Neuronal stem cell (in vitro differentiated cells): ENCODE measurements around the gene FAM168A.

Experiments
- DNase-seq: peaks from one replicate; pipeline ENCODE4 v3.0.0-alpha.2; 2013; ENCODE audit warnings: low spot score
- H2AFZ ChIP-seq: one replicate; pipeline ENCODE4 v1.6.1; 2013; ENCODE audit warnings: mild to moderate bottlenecking, low read length, inconsistent platforms
- H2AK5ac ChIP-seq: 2 replicates; pipeline ENCODE4 v1.6.1; 2013; ENCODE audit warnings: low read depth, mild to moderate bottlenecking, inconsistent platforms, low read length, moderate library complexity, mixed read lengths
- H2BK120ac ChIP-seq: 2 replicates; pipeline ENCODE4 v1.6.1; 2013; ENCODE audit warnings: low read depth, mild to moderate bottlenecking, inconsistent platforms, low read length, moderate library complexity, mixed read lengths
- H2BK12ac ChIP-seq: one replicate; pipeline ENCODE4 v1.6.1; 2013; ENCODE audit warnings: low read length, inconsistent platforms
- H2BK15ac ChIP-seq: 2 replicates; pipeline ENCODE4 v1.6.1; 2013; ENCODE audit warnings: mild to moderate bottlenecking, low read length, inconsistent platforms, mixed read lengths
- H2BK5ac ChIP-seq: one replicate; pipeline ENCODE4 v1.6.1; 2013; ENCODE audit warnings: inconsistent platforms, mild to moderate bottlenecking, low read length, moderate library complexity
- H3K14ac ChIP-seq: one replicate; pipeline ENCODE4 v1.6.1; 2013; ENCODE audit warnings: low read length, inconsistent platforms
- H3K18ac ChIP-seq: 2 replicates; pipeline ENCODE4 v1.6.1; 2013; ENCODE audit warnings: low read length, inconsistent platforms
- H3K23ac ChIP-seq: 2 replicates; pipeline ENCODE4 v1.6.1; 2013; ENCODE audit warnings: low read depth, mild to moderate bottlenecking, mixed read lengths, low read length, inconsistent platforms; ENCODE audit not compliant: poor library complexity
- H3K27ac ChIP-seq: replicated peaks from 3 replicates; pipeline ENCODE4 v1.5.1; 2013; ENCODE audit warnings: low read length, inconsistent platforms
- H3K27me3 ChIP-seq, 3 experiments: 2 replicates each; pipeline ENCODE4 v1.6.1; 2013; ENCODE audit warnings: low read length in 3 of 3, mild to moderate bottlenecking in 2 of 3, inconsistent platforms in 1 of 3, low read depth in 1 of 3, mixed read lengths in 1 of 3, moderate library complexity in 1 of 3; ENCODE audit not compliant: control insufficient read depth in 3 of 3, insufficient read depth in 3 of 3
- H3K36me3 ChIP-seq, 2 donors: replicated peaks in 1 of 2; 2 replicates each; pipeline ENCODE4 v1.6.1; 2013; ENCODE audit warnings: low read length in 2 of 2; ENCODE audit not compliant: control insufficient read depth in 2 of 2, insufficient read depth in 2 of 2
- H3K4ac ChIP-seq: 2 replicates; pipeline ENCODE4 v1.6.1; 2013; ENCODE audit warnings: inconsistent platforms, mild to moderate bottlenecking, low read length, moderate library complexity
- H3K4me1 ChIP-seq, 2 donors: 1 replicate in 1 of 2; 2 replicates in 1 of 2; pipeline ENCODE4 v1.6.1; 2013; ENCODE audit warnings: low read length in 2 of 2, low read depth in 1 of 2; ENCODE audit not compliant: control insufficient read depth in 2 of 2, insufficient read depth in 1 of 2
- H3K4me2 ChIP-seq: one replicate; pipeline ENCODE4 v1.6.1; 2013; ENCODE audit warnings: mild to moderate bottlenecking, low read length, inconsistent platforms; ENCODE audit not compliant: insufficient read depth, poor library complexity, severe bottlenecking
- H3K4me3 ChIP-seq, 2 donors: 2 replicates each; pipeline ENCODE4 v1.5.1; 2013; ENCODE audit warnings: low read length in 2 of 2, mild to moderate bottlenecking in 2 of 2, inconsistent platforms in 1 of 2, moderate library complexity in 1 of 2
- H3K79me1 ChIP-seq: one replicate; pipeline ENCODE4 v1.6.1; 2013; ENCODE audit warnings: low read depth, mild to moderate bottlenecking, inconsistent platforms, low read length, moderate library complexity
- H3K9ac ChIP-seq: one replicate; pipeline ENCODE4 v1.6.1; 2013; ENCODE audit warnings: mild to moderate bottlenecking, low read depth, low read length, inconsistent platforms; ENCODE audit not compliant: poor library complexity
- H3K9me3 ChIP-seq, 2 donors: replicated peaks in 1 of 2; 2 replicates each; pipeline versions ENCODE3 to v1.6.1; 2013; ENCODE audit warnings: low read length in 2 of 2, mild to moderate bottlenecking in 2 of 2, inconsistent platforms in 1 of 2, low read depth in 1 of 2, mixed read lengths in 1 of 2, moderate library complexity in 1 of 2; ENCODE audit not compliant: control insufficient read depth in 2 of 2, insufficient read depth in 1 of 2
- H4K8ac ChIP-seq: one replicate; pipeline ENCODE4 v1.6.1; 2013; ENCODE audit warnings: low read depth, mild to moderate bottlenecking, inconsistent platforms, low read length, moderate library complexity
- H4K91ac ChIP-seq: one replicate; pipeline ENCODE4 v1.6.1; 2013; ENCODE audit warnings: low read length, low read depth, mild to moderate bottlenecking, inconsistent platforms; ENCODE audit not compliant: poor library complexity
- WGBS, 2 donors: extraction: QIAGEN DNeasy Blood & Tissue Kit; methylation state at CpG; one replicate each; pipeline ENCODE4 v1.1.7; 2013; ENCODE audit warnings: missing lambda C conversion rate in 2 of 2, mixed read lengths in 1 of 2; ENCODE audit not compliant: insufficient read length in 2 of 2, insufficient replicate concordance in 1 of 2; ENCODE audit errors: extremely low coverage in 2 of 2; 5-methylcytosine and 5-hydroxymethylcytosine counted together

FAM168A gene

DNA sequence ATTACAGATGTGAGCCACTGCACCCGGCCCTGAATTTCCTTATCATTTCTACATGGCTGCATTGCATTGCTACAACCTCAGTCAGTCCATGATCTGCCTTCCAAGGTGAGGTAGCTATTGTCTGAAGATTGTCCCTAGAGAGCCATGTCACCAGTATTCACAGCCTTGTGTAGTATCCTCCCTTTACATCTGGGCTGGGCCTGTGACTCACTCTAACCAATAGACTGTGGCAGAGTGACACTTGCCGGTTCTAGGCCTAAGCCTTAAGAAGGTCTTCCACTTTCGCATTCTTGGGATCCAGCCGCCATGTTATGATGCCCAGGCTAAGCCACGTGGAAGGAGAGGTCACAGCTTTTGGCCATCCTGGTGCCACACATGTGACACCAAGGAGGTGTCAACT, 38.3 kb upstream of the FAM168A start:
- Histone ChIP-seq H4K8ac (no peak overlapping the region), H2BK120ac (no peak overlapping the region), H3K4me1 (no peaks in the 10 kb centered on the region), H2AK5ac (no peak overlapping the region), H3K9ac (no peak overlapping the region), H2BK15ac (no peak overlapping the region), H3K4ac (no peak overlapping the region), H3K27ac (no peak overlapping the region), H3K18ac (no peak overlapping the region), H3K36me3 (no peaks in the 10 kb centered on the region), H4K91ac (no peak overlapping the region), H2AFZ (peak overlapping the region; percentile 71), H2BK12ac (no peak overlapping the region), H3K27me3 (no peaks in the 10 kb centered on the region), H3K14ac (no peak overlapping the region), H3K4me3 (no peak overlapping the region), H3K79me1 (no peaks in the 10 kb centered on the region), H3K4me2 (no peak overlapping the region), H3K23ac (no peak overlapping the region), H2BK5ac (no peak overlapping the region), H3K9me3 (peaks cover 0 to 12% of the 10 kb centered on the region in 2 donors)
- no peak for DNase-seq
- WGBS, 2 donors, result no CpG with 5 or more reads among the region's 5 CpGs

DNA sequence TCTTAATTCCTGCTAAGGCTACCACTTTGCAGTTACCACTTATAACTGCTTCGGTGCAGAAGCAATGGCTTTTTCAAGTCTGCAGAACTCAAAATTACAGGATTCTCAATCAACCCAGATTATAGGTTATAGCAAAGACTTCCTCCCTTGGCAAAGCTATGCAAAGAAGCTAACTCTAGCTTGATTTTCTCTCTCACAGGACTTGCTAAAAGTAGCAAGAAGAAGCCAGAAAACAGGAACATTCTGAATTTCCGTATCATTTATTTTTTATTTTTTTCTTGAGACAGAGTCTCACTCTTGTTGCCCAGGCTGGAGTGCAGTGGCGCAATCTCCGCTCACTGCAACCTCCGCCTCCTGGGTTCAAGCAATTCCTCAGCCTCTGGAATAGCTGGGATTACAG, 37.8 kb upstream of the FAM168A start:
- H3K4me1 ChIP-seq, result no peaks in the 10 kb centered on the region
- H3K27me3 ChIP-seq, result no peaks in the 10 kb centered on the region
- H2BK12ac ChIP-seq, result no peak overlapping the region
- no peaks in the 10 kb centered on the region for H3K36me3 ChIP-seq
- no peak overlapping the region for H3K23ac ChIP-seq
- H3K4me2 ChIP-seq, result no peak overlapping the region
- no peak overlapping the region for H2BK15ac ChIP-seq
- WGBS, 2 donors, result no CpG with 5 or more reads among the region's 5 CpGs
- H3K4ac ChIP-seq, result no peak overlapping the region
- H3K14ac ChIP-seq, result no peak overlapping the region
- no peak overlapping the region for H4K8ac ChIP-seq
- DNase-seq, result no peak
- H4K91ac ChIP-seq, result no peak overlapping the region
- H3K27ac ChIP-seq, result no peak overlapping the region
- no peak overlapping the region for H3K9ac ChIP-seq
- H2BK120ac ChIP-seq, result no peak overlapping the region
- H3K79me1 ChIP-seq, result no peaks in the 10 kb centered on the region
- H3K4me3 ChIP-seq, result no peak overlapping the region
- no peak overlapping the region for H2AFZ ChIP-seq
- no peak overlapping the region for H2AK5ac ChIP-seq
- no peak overlapping the region for H2BK5ac ChIP-seq
- H3K18ac ChIP-seq, result no peak overlapping the region
- peaks cover 0 to 12% of the 10 kb centered on the region in 2 donors for H3K9me3 ChIP-seq

DNA sequence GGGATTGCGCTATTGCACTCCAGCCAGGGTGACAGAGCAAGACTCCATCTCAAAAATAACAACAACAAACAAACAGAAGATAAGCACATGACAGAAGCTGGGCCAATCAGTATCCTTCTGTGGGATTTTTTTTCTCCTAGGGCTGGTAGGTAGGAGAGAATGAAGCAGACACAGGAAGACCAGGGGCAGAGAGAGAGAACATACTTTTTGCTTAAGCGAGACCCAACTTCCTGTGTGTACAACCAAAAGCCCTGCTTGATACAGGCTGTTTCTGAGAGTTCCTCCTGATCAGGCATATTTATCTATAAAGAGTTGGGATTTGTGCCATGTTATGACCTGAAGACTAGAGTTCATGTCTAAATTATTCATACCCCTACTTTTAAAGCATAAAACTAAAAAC, 36.1 kb upstream of the FAM168A start:
- H2AK5ac ChIP-seq, result no peak overlapping the region
- H3K9me3 ChIP-seq, result peaks cover 0 to 12% of the 10 kb centered on the region in 2 donors
- no peak for DNase-seq
- H2AFZ ChIP-seq, result no peak overlapping the region
- peaks cover 0 to 4% of the 10 kb centered on the region in 2 donors for H3K4me1 ChIP-seq
- no peaks in the 10 kb centered on the region for H3K79me1 ChIP-seq
- no peak overlapping the region for H3K4me3 ChIP-seq
- H3K9ac ChIP-seq, result no peak overlapping the region
- no peak overlapping the region for H3K4me2 ChIP-seq
- no peak overlapping the region for H2BK5ac ChIP-seq
- no peak overlapping the region for H3K18ac ChIP-seq
- H3K27me3 ChIP-seq, result no peaks in the 10 kb centered on the region
- H4K91ac ChIP-seq, result no peak overlapping the region
- H3K4ac ChIP-seq, result no peak overlapping the region
- H2BK15ac ChIP-seq, result no peak overlapping the region
- no peak overlapping the region for H2BK12ac ChIP-seq
- H3K27ac ChIP-seq, result no peak overlapping the region
- H3K23ac ChIP-seq, result no peak overlapping the region
- H3K36me3 ChIP-seq, result no peaks in the 10 kb centered on the region
- no peak overlapping the region for H3K14ac ChIP-seq
- WGBS, 2 donors, result no CpG with 5 or more reads among the region's 2 CpGs
- no peak overlapping the region for H4K8ac ChIP-seq
- H2BK120ac ChIP-seq, result no peak overlapping the region

DNA sequence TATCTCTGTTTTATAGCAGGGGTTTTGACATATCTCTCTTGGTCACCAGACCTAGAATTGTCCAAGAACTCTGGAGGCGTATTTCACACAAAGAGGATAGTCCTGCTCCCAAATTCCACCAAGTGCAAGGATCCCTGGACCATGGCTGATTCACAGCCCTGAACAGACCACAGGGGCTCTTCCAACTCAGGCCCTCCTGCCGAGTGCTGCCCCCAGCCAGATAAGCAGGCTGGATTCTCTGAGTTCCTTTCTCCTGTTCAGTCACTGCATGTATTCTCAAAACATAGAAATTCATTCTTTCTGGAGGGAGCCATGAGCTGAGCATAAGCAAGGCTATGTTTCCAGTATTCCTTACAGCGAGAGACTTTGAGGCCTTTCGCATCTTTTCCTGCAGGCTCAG, 35.1 kb upstream of the FAM168A start:
- no peak overlapping the region for H3K4me2 ChIP-seq
- H3K4me1 ChIP-seq, result peaks cover 0 to 5% of the 10 kb centered on the region in 2 donors
- no peak overlapping the region for H3K4me3 ChIP-seq
- H2AK5ac ChIP-seq, result no peak overlapping the region
- H4K91ac ChIP-seq, result no peak overlapping the region
- H3K4ac ChIP-seq, result no peak overlapping the region
- H2BK120ac ChIP-seq, result no peak overlapping the region
- no peaks in the 10 kb centered on the region for H3K27me3 ChIP-seq
- H3K9me3 ChIP-seq, result peaks cover 0 to 12% of the 10 kb centered on the region in 2 donors
- no peak overlapping the region for H3K9ac ChIP-seq
- H3K27ac ChIP-seq, result no peak overlapping the region
- H3K18ac ChIP-seq, result no peak overlapping the region
- peak overlapping the region; percentile 3 for H2AFZ ChIP-seq
- no peak overlapping the region for H2BK12ac ChIP-seq
- H2BK5ac ChIP-seq, result no peak overlapping the region
- H3K23ac ChIP-seq, result no peak overlapping the region
- no peak overlapping the region for H4K8ac ChIP-seq
- H3K14ac ChIP-seq, result no peak overlapping the region
- DNase-seq, result no peak
- H2BK15ac ChIP-seq, result no peak overlapping the region
- no peaks in the 10 kb centered on the region for H3K79me1 ChIP-seq
- WGBS, 2 donors, result no CpG with 5 or more reads among the region's 4 CpGs
- no peaks in the 10 kb centered on the region for H3K36me3 ChIP-seq
